Glutamatergic neuron (in vitro differentiated cells): ENCODE results near the gene MZF1. TPM values are rescaled to one million over a fixed set of nuclear protein-coding genes. Genes with fewer than 3 reads are reported as not detected.

ENCODE experiments used
- DNase-seq: peaks from one replicate; pipeline ENCODE4 v3.0.0; 2022
- H3K27ac Mint-ChIP-seq: one replicate; pipeline ENCODE4 v1.8.0; 2020; ENCODE audit warnings: mild to moderate bottlenecking, mixed read lengths, inconsistent platforms; ENCODE audit not compliant: unreplicated experiment
- H3K27me3 Mint-ChIP-seq: one replicate; pipeline ENCODE4 v1.8.0; 2020; ENCODE audit warnings: mild to moderate bottlenecking, moderate library complexity, mixed read lengths, inconsistent platforms; ENCODE audit not compliant: unreplicated experiment
- H3K36me3 Mint-ChIP-seq: one replicate; pipeline ENCODE4 v1.8.0; 2020; ENCODE audit warnings: mild to moderate bottlenecking, mixed read lengths, inconsistent platforms; ENCODE audit not compliant: unreplicated experiment
- H3K4me1 Mint-ChIP-seq: one replicate; pipeline ENCODE4 v1.8.0; 2020; ENCODE audit warnings: mild to moderate bottlenecking, low read depth, mixed read lengths, inconsistent platforms; ENCODE audit not compliant: unreplicated experiment
- H3K4me3 Mint-ChIP-seq: one replicate; pipeline ENCODE4 v1.8.0; 2020; ENCODE audit warnings: mild to moderate bottlenecking, mixed read lengths, inconsistent platforms; ENCODE audit not compliant: unreplicated experiment
- H3K9me3 Mint-ChIP-seq: one replicate; pipeline ENCODE4 v1.8.0; 2020; ENCODE audit warnings: mild to moderate bottlenecking, moderate library complexity, mixed read lengths, inconsistent platforms; ENCODE audit not compliant: unreplicated experiment
- total RNA-seq: library from RNA; stranded (reverse); fragmentation: NEBNext Ultra II Directional; extraction: Animal tissue kit (Norgen Biotek cat#: 25700); gene quantifications from one replicate; pipeline ENCODE4 v1.2.1, GENCODE V29; 2021; ENCODE audit not compliant: unreplicated experiment
- TF ChIP-seq, protein P1 (sequence below): fragments of 200-600 bp; sonication (generic); IDR thresholded peaks from one replicate; pipeline ENCODE4 v1.5.0; 2021; ENCODE audit not compliant: partially characterized antibody, unreplicated experiment

Gene MZF1
- total RNA-seq, 1 donor from 2014 or later, result 27.3 TPM

DNA sequence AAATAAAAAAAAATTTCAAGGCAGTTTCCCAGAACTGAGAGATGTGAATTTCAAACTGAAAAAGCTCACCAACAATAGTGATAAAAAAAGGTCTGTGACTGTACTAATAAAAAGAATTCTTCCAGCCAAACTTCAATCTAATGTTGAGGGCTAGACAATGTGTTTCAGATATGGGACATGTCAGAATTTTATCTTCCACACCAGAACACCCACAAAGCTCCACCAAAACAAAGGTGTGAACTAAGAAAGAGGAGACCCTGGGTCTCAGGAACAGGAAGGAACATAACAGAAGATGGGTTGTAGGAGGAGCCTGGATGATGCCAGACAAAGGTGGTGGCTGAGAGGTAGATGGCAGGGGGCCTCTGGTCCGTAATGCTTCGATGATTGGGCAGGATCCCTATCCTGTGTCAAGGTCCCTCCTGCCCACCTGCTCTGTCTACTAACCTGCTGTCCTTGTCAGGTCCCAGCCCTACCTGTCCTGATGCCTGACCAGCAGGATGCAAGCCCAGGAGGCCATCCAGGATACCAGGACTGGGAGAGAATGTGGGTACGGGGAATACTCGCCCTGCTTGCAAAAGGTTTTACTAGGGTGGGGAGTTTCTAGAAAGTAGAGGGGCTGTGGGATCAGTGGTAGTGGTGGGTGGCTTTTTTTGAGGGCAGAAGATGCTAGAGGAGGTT, 4.5 kb downstream of the MZF1 start:
- Mint-ChIP-seq H3K4me3 (peak overlapping the region; percentile 36), H3K36me3 (no peaks in the 10 kb centered on the region), H3K27me3 (peaks cover 18% of the 10 kb centered on the region), H3K9me3 (peaks cover 14% of the 10 kb centered on the region), H3K4me1 (peaks cover 9% of the 10 kb centered on the region), H3K27ac (peak overlapping the region; percentile 31)
- TF ChIP-seq, protein P1, sequence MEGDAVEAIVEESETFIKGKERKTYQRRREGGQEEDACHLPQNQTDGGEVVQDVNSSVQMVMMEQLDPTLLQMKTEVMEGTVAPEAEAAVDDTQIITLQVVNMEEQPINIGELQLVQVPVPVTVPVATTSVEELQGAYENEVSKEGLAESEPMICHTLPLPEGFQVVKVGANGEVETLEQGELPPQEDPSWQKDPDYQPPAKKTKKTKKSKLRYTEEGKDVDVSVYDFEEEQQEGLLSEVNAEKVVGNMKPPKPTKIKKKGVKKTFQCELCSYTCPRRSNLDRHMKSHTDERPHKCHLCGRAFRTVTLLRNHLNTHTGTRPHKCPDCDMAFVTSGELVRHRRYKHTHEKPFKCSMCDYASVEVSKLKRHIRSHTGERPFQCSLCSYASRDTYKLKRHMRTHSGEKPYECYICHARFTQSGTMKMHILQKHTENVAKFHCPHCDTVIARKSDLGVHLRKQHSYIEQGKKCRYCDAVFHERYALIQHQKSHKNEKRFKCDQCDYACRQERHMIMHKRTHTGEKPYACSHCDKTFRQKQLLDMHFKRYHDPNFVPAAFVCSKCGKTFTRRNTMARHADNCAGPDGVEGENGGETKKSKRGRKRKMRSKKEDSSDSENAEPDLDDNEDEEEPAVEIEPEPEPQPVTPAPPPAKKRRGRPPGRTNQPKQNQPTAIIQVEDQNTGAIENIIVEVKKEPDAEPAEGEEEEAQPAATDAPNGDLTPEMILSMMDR, result no peak
- no peak for DNase-seq

- H3K4me3 Mint-ChIP-seq, result no peak overlapping the region
- peaks cover 8% of the 10 kb centered on the region for H3K4me1 Mint-ChIP-seq
- H3K9me3 Mint-ChIP-seq, result peaks cover 9% of the 10 kb centered on the region
- no peak for DNase-seq
- H3K27me3 Mint-ChIP-seq, result peaks cover 10% of the 10 kb centered on the region
- TF ChIP-seq, protein P1, result no peak
- no peaks in the 10 kb centered on the region for H3K36me3 Mint-ChIP-seq
- no peak overlapping the region for H3K27ac Mint-ChIP-seq
These were observed 6.1 kb downstream of the MZF1 start for GRCh38 chr19:58566989-58567388.

DNA sequence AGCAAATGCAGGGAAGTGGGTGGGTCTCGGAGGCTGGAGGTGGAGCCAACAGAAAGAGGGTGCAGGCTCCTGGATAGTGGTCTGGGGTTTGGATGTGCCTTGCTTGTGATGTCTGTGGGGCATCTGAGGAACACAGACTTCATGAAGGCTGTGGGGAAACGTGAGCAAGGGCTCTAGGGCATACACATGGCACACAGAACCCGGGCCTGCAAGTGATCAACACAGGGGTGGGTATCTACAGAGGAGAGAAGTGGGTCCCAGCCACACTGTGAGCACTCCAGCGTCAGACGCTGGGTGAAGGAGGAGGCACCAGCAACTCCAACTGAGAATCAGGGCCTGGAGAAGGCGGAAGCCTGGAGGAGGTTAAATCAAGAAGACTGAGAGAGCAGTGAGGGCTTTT, 9.3 kb downstream of the MZF1 start:
- peak overlapping the region; percentile 88 for H3K4me3 Mint-ChIP-seq
- no peak for DNase-seq
- no peaks in the 10 kb centered on the region for H3K36me3 Mint-ChIP-seq
- peaks cover 9% of the 10 kb centered on the region for H3K27me3 Mint-ChIP-seq
- TF ChIP-seq, protein P1, result no peak
- peaks cover 12% of the 10 kb centered on the region for H3K9me3 Mint-ChIP-seq
- peaks cover 11% of the 10 kb centered on the region for H3K4me1 Mint-ChIP-seq
- H3K27ac Mint-ChIP-seq, result peak overlapping the region; percentile 12

DNA sequence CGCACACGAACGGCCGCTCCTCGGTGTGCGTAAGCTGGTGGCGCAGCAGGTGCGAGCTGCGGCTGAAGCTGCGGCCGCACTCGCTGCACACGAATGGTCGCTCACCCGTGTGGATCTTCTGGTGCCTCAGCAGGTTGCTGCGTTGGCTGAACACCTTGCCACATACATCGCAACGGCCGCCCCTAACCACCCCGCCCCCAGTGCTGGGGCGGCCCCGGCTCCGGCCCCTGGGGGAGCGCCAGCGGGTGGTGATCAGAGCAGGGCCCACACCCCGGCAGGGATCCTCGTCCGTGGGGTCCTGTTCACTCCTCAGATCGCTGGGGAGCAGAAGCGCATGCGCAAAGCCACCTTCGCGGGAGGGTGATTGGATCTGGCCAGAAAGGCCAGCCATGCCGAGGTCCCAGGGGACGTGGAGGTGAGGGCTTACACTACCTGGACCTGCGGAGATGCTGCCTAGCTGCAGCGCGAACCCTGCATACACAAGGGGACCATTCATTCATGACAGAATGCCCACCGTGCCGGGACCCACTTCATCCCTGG, 10.0 kb downstream of the MZF1 start:
- peak; percentile 76 for DNase-seq
- Mint-ChIP-seq H3K4me1 (peaks cover 11% of the 10 kb centered on the region), H3K27ac (peak overlapping the region; percentile 76), H3K36me3 (no peaks in the 10 kb centered on the region), H3K4me3 (peak overlapping the region; percentile 88), H3K27me3 (peaks cover 9% of the 10 kb centered on the region), H3K9me3 (peaks cover 11% of the 10 kb centered on the region)
- TF ChIP-seq, protein P1, result no peak
